GM21526 (cell line): ENCODE results near the gene ATP8A1.

ENCODE experiments used
- ATAC-seq: cut with Tn5 transposase; IDR thresholded peaks from one replicate; pipeline ENCODE4 v1.9.1; 2021; ENCODE audit warnings: moderate library complexity; ENCODE audit not compliant: unreplicated experiment, low FRiP score

Gene ATP8A1

GRCh38 chr4:42436928-42437565 lies 219.9 kb downstream of the ATP8A1 start:
- ATAC-seq, result no peak

- no peak for ATAC-seq
Measured at GRCh38 chr4:42428036-42428435, 228.9 kb downstream of the ATP8A1 start.

- ATAC-seq, result no peak
Measured at GRCh38 chr4:42425146-42426065, 231.5 kb downstream of the ATP8A1 start.

GRCh38 chr4:42420140-42420539 lies 236.8 kb downstream of the ATP8A1 start:
- no peak for ATAC-seq

- ATAC-seq, result no peak
Measured at GRCh38 chr4:42417550-42417949, 239.4 kb downstream of the ATP8A1 start.

- ATAC-seq, result no peak
Measured at GRCh38 chr4:42416017-42416416, 240.9 kb downstream of the ATP8A1 start.

- ATAC-seq, result no peak
Measured at GRCh38 chr4:42415281-42415680, 241.6 kb downstream of the ATP8A1 start.

- no peak for ATAC-seq
Measured at GRCh38 chr4:42412251-42412650, 244.7 kb downstream of the ATP8A1 start.

- no peak for ATAC-seq
Measured at GRCh38 chr4:42411803-42412202, 245.1 kb downstream of the ATP8A1 start.

GRCh38 chr4:42410446-42410845 lies 246.5 kb downstream of the ATP8A1 start:
- no peak for ATAC-seq

- ATAC-seq, result no peak
Measured at GRCh38 chr4:42404001-42404400, 252.9 kb downstream of the ATP8A1 start.

GRCh38 chr4:42401171-42401570 lies 255.7 kb downstream of the ATP8A1 start:
- no peak for ATAC-seq

GRCh38 chr4:42399393-42399792 lies 257.5 kb downstream of the ATP8A1 start:
- no peak for ATAC-seq

GRCh38 chr4:42398871-42399331 lies 258.0 kb downstream of the ATP8A1 start:
- ATAC-seq, result no peak

GRCh38 chr4:42398171-42398870 lies 258.6 kb downstream of the ATP8A1 start:
- ATAC-seq, result peak; percentile 45

- peak; percentile 37 for ATAC-seq
Measured at GRCh38 chr4:42397635-42398170, 259.2 kb downstream of the ATP8A1 start.

- peak; percentile 52 for ATAC-seq
Measured at GRCh38 chr4:42396752-42397634, 259.9 kb downstream of the ATP8A1 start, which contains the start of gene SHISA3. Gene SHISA3 (plus strand): TSS chr4:42397488. CDS start chr4:42398057, 569 bp downstream.

- no peak for ATAC-seq
Measured at GRCh38 chr4:42396361-42396751, 260.5 kb downstream of the ATP8A1 start.

- no peak for ATAC-seq
Measured at GRCh38 chr4:42395595-42395994, 261.3 kb downstream of the ATP8A1 start.

GRCh38 chr4:42392436-42392835 lies 264.5 kb downstream of the ATP8A1 start:
- no peak for ATAC-seq
